ENCODE data around the gene BBS10.

- TF ChIP-seq CTCF (IDR thresholded peaks at IDR 0.05): no peak
- TF ChIP-seq POLR2A (IDR thresholded peaks at IDR 0.05): no peak
Observed at GRCh38 chr12:76329606-76330005, 18.6 kb downstream of the BBS10 start.
